HG03565 (cell line): Measurements from ENCODE around the gene PLEKHN1.

Source experiments
- ATAC-seq: cut with Tn5 transposase; IDR thresholded peaks from one replicate; pipeline ENCODE4 v1.9.1; 2021; ENCODE audit warnings: mild to moderate bottlenecking, moderate library complexity; ENCODE audit not compliant: unreplicated experiment

PLEKHN1 gene

DNA sequence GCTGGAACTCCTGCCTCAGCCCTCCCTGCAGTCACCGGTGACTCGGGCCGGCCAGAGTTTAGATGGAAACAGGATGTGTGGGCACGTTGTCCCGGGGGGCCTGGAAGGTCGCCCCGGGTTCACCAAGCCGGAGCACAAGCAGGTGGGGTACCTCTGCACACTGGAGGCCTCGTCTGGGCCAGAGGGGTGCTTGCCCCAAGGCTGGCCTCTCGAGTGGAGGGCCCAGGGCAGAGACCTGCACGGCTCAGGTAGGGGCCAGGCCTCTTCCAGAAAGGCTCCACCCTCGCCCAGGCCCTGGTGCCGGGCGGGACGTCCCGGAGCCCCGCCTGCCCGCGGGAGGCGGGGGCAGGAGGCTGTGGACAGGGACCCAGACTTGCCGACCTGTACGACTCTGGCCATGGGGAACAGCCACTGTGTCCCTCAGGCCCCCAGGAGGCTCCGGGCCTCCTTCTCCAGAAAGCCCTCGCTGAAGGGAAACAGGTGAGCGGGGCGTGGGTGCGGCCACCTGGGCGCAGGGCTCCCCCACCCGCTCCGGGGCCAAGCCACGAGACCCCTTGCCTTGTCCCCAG is at the start of gene PLEKHN1:
Gene PLEKHN1, plus strand, starts transcription at position 348 of the 569 bp plus-strand sequence. Its CDS starts 50 bp downstream, at position 398.
- no peak for ATAC-seq

GRCh38 chr1:917076-917459 is 49.2 kb upstream of the PLEKHN1 start:
- ATAC-seq: no peak

- no peak for ATAC-seq
These were observed 48.7 kb upstream of the PLEKHN1 start for GRCh38 chr1:917466-918091.

GRCh38 chr1:918353-918752 is 47.9 kb upstream of the PLEKHN1 start:
- ATAC-seq: no peak

- ATAC-seq: no peak
These were observed 47.4 kb upstream of the PLEKHN1 start for GRCh38 chr1:918843-919242.

GRCh38 chr1:919271-919872 is 46.9 kb upstream of the PLEKHN1 start:
- ATAC-seq: no peak

- ATAC-seq: no peak
These were observed 46.3 kb upstream of the PLEKHN1 start for GRCh38 chr1:920010-920409.

GRCh38 chr1:920521-920920 is 45.8 kb upstream of the PLEKHN1 start:
- no peak for ATAC-seq

GRCh38 chr1:921011-921837 is 45.1 kb upstream of the PLEKHN1 start:
- ATAC-seq: no peak

- ATAC-seq: no peak
These were observed 42.9 kb upstream of the PLEKHN1 start, which contains the start of gene SAMD11 for GRCh38 chr1:923131-923990. TSS of gene SAMD11 (plus strand) at chr1:923923. CDS start at chr1:924432, 509 bp downstream.

GRCh38 chr1:923991-924655 is 42.2 kb upstream of the PLEKHN1 start:
- no peak for ATAC-seq

- ATAC-seq: no peak
These were observed 41.4 kb upstream of the PLEKHN1 start for GRCh38 chr1:924656-925560.

DNA sequence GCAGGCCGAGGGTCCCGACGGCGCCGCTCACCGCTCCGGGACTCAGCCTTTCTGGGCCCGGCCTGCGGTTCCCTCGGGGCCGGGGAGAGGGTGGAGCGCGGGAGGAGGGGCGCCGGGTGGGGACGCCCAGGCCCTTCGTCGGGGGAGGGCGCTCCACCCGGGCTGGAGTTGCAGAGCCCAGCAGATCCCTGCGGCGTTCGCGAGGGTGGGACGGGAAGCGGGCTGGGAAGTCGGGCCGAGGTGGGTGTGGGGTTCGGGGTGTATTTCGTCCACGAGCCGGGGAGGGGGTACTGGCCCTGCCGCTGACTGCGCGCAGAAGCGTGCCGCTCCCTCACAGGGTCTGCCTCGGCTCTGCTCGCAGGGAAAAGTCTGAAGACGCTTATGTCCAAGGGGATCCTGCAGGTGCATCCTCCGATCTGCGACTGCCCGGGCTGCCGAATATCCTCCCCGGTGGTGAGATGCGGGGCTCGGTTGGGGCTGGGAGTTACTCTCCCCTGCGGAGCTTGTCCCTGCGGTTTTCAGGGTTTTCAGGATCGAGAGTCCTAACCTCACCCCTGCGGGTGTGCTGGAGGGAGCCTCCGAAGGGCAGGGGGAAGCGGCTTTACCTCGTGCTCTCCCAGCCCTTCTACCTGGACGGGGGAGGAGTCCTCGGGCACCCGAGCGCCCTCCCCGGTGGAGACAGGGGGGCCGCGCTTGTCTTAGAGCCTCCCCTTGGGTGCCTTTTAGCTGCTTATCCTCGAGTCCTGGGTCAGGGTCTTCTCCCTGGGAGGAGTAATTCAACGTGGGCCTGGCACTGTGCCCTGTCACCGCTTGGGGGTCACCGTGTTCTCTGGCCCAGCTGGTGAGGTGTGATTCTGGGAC is 40.5 kb upstream of the PLEKHN1 start:
- ATAC-seq: no peak

DNA sequence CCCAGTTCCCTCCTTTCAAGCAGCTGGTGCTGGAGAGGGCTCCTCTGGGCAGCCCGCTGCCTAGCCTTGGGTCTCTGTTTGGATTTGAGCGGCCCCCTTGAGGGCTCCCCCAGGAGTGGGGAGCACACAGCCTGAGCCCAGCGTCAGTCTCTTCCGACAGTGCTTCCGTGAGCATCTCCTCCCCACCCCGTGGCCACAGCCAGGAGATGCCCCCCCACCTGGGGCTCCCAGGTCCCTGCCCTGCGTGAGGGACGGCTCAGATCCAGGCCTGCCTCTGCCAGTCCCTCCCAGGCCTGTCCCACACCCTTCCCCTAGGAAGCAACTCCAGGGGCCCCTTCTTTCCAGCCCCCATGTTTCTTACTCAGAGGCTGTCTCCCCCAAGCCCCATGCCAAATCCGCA is 39.0 kb upstream of the PLEKHN1 start:
- ATAC-seq: no peak

- ATAC-seq: no peak
These were observed 38.5 kb upstream of the PLEKHN1 start for GRCh38 chr1:927748-928147.

DNA sequence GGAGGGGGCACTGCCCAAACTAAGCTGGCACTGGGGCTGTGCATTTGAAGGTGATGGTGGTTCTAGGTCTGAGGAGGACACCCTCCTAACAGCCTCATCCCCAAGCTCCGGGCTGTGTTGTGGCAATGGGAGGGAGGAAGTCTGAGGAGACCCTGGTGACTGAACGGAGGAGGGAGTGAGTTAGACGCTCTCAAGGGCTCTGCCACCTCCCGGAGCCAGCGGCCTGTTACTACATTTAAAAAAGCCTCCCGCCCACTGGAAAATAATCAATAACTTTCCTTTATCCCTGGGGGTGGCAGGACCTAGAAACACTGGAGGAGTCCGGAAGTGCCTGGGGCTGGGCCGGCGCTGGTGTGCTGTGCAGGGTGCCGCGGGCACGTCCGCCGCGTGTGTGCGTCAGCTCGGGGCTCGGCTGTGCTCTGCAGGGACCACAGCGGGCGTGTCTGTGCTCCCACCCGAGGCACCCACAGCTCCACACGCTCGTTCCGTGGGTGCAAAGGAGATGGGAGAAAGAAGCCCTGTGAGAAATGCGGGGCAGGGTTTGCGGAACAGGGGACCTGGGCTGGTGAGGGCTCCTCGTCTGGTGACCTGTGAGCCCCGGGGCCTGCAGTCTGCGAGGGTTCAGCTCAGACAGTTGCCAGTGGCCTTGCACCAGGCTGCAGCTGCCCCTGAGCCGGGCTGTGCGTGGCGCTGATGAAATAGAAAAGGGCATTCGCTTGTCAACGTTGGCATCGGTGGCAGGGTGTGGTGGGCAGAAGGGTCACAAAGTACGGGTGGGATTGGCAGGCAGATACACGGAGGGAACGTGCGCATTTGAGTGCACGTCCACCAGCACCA is 37.2 kb upstream of the PLEKHN1 start:
- ATAC-seq: no peak
